ENCODE results near the gene CCDC9B. TPM values are rescaled to one million over a fixed set of nuclear protein-coding genes. Genes with fewer than 3 reads are reported as not detected.

CCDC9B gene
- total and polyA plus RNA-seq, 2 of the 4 experiments (the other 2 are of a cell fraction) = 19.7 to 30.9 TPM

GRCh38 chr15:40300367-40300766 is 40.4 kb downstream of the CCDC9B start:
- Histone ChIP-seq H4K91ac (ENCODE audit: insufficient read depth, low read depth, low read length) (no peak overlapping the region), H3K18ac (ENCODE audit: low read depth, low read length) (no peak overlapping the region), H3K4ac (ENCODE audit: low read depth, low read length) (no peak overlapping the region), H3K4me1 (ENCODE audit: control insufficient read depth, insufficient read depth, low read length) (no peaks in the 10 kb centered on the region), H3K23ac (ENCODE audit: low read depth, low read length) (no peak overlapping the region), H2AK5ac (ENCODE audit: low read depth, low read length) (no peak overlapping the region), H4K8ac (ENCODE audit: low read depth in 2 of 2, low read length in 2 of 2) (no peak overlapping the region), H2AFZ (replicated peaks; ENCODE audit: low read length, poor library complexity) (no peak overlapping the region), H4K20me1 (ENCODE audit: insufficient read depth, low read length) (no peaks in the 10 kb centered on the region), H3K56ac (ENCODE audit: extremely low read depth, insufficient read depth, low read length) (no peak overlapping the region), H3K79me1 (ENCODE audit: low read depth in 1 of 2, low read length in 2 of 2) (no peaks in the 10 kb centered on the region), H3K9me1 (ENCODE audit: insufficient read depth, low read length) (no peaks in the 10 kb centered on the region), H3K36me3 (ENCODE audit: control insufficient read depth, insufficient read depth, low read length) (no peaks in the 10 kb centered on the region), H2BK15ac (ENCODE audit: low read depth, low read length) (no peak overlapping the region), H2BK120ac (ENCODE audit: low read depth, low read length) (no peak overlapping the region), H4K5ac (ENCODE audit: low read depth, low read length) (no peak overlapping the region), H3K4me3 (ENCODE audit: insufficient read depth, low read depth, low read length) (no peak overlapping the region), H3K9me3 (ENCODE audit: control insufficient read depth, insufficient read depth, low read length) (peaks cover 8% of the 10 kb centered on the region), H2BK5ac (ENCODE audit: low read depth, low read length, poor library complexity, severe bottlenecking) (no peak overlapping the region), H3K9ac (ENCODE audit: low read depth, low read length) (no peak overlapping the region), H3K27me3 (ENCODE audit: control insufficient read depth, insufficient read depth, low read length) (peaks cover 67% of the 10 kb centered on the region), H2AK9ac (replicated peaks; ENCODE audit: low read depth, low read length, poor library complexity) (no peak overlapping the region), H2BK20ac (ENCODE audit: low read depth, low read length) (no peak overlapping the region), H3K27ac (ENCODE audit: insufficient read depth, low read length) (no peak overlapping the region), H3K14ac (replicated peaks; ENCODE audit: low read depth, low read length) (no peak overlapping the region), H3K4me2 (ENCODE audit: low read depth, low read length) (no peak overlapping the region)
- DNase-seq = no peak
- dilution Hi-C loops (cut with HindIII; ENCODE audit: low sequenced_read_pairs, unreplicated experiment) = no loop called here
- ChIA-PET CTCF (no interaction called here), POLR2A (ENCODE audit: unreplicated experiment) (interaction anchor here (0.7 kb wide), 1 partner anchor 10 kb away, joined by 7 read pairs; no protein-coding TSS in a partner anchor)
- in situ Hi-C loops (cut with MboI; ENCODE audit: low sequenced_read_pairs) = no loop called here
- no peak for ATAC-seq (ENCODE audit: low read depth)
- no TSS peak for BruUV-seq (replicated peaks)
- WGBS, 2 experiments (ENCODE audit: extremely low coverage in 2 of 2, insufficient read length in 1 of 2) = no CpG with 5 or more reads among the region's 2 CpGs
- TF ChIP-seq BHLHE40 (IDR thresholded peaks at IDR 0.05; ENCODE audit: low read depth, low read length) (no peak), NFE2L2 (IDR thresholded peaks at IDR 0.05; ENCODE audit: low read depth, low read length) (no peak), RFX5 (IDR thresholded peaks at IDR 0.05; ENCODE audit: low read depth, low read length) (no peak), CTCF (conservative IDR thresholded peaks at IDR 0.05; ENCODE audit: low read depth, low read length) (no peak), SMC3 (IDR thresholded peaks at IDR 0.05; ENCODE audit: low read depth, low read length) (no peak)
- intact Hi-C loops (cut with micrococcal nuclease) = no loop called here

Data from IMR-90 (cell line).